Inflammatory macrophage treated with lipopolysaccharide for 1 hour (primary cell): ENCODE measurements around the gene NRP2.

Experiments
- DNase-seq, 2 donors: peaks; one replicate each; pipeline ENCODE4 v3.0.0-alpha.2; 2020 to 2022

Gene NRP2

DNA sequence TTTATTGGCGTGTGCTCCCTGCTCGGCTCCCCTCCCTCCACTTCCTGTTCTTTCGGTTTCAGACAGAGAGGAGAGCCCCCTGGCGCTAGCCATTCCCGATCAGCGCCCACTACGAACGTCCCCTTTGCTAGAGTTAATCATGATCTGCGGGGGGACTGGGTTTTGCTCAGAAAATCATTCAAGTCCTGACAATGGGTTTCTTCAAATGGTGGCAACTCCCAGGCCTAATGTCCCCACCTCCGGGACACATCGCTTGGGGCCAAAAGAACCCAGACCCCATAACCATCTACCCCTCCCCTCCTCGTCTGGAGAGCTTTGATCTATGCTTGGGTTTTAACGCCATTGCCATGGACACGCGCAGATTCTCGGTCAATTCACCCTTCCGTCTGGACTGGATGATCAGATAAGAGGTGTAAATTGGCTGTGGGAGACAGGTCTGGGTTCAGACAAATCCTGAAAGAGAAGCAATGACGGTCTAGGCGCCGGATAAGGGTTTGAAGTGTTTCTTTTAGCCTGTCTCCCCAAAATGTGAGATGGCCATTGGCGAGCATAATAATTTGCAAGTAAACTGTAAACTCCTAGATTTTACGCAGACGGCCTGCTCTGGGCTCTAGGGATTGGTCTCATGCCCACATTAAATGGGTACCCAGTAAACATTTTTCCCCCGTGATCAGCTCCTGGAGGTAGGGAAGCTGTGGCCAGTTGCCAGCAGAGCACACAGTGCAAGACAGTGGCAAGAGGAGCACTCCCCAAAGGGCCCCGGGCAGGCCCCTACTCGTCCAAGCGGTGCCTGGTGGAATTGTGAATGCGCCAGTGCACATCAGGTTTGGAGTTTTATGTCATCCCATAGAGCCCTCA, 4.7 kb downstream of the NRP2 start:
- DNase-seq: peak in 1 of 2 donors; percentile 29

DNA sequence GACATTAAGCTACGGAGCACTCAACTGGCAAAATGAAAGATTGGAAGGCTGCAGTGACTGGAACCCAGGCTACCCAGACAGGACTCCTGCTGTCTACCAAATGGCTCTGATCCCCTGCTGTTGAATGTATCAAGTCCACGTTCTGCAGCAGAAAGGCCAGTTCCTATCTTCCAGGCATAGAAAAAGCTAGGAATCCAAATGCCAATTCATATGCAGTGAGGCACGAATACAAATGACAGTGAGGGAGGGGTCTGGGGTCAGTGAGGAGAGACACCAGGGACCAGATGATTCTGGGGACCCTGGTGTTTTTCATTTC, 5.3 kb downstream of the NRP2 start:
- no peak for DNase-seq

DNA sequence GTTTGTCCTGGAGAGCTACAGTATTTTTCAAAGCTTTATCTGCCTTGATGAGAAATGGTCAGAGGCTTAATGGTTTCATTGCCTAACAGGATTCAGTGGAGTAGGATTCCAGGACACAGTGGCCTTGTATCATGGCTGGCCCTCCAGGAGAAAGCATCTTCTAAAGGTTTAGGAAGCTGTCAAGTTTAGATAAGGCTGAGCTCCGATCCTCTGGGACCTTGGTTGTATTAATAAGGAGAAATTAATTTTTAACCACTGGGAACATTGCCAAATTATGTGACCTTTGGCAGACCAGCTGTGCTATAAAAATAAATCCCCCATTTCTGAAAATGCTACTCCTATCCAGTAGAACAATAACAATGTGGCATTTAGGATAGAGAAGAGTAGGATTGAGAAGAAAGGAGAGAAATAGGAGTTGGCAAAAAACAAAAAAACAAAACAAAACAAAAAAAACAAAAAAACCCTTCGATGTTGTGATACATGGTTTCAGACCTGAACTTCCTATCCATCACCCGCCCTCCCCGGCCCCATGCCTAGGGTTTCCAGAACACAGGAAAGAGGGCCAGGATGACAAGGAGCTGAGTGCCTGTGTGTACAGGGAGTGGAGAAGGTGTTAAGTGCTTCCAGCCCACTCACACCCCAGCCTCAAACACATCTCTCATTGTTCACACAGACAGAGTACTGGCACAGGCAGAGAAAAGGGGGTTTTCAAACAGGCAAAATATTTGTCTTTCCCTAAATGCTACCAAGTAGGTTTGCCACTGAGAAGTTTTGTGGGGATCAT, 6.3 kb downstream of the NRP2 start:
- DNase-seq: no peak

DNA sequence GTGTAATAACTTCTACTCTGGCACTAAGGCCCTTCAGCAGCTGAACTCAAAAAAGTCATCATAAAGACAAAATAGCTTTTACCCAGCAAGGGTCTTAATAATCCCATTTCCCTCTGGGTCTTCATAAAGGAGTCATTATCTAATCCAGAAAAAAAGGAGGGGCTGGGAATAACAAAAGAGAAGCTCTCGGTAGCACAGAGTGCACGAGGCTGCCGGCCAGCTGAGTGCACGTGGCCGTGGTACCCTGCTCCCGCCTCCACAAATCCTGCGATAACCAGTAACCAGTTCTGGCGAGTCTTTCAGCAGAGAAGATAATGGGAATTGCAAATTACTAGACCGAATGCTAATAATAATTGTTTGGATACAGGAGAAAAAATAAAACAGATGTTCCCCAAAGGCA, 7.5 kb downstream of the NRP2 start:
- no peak for DNase-seq

DNA sequence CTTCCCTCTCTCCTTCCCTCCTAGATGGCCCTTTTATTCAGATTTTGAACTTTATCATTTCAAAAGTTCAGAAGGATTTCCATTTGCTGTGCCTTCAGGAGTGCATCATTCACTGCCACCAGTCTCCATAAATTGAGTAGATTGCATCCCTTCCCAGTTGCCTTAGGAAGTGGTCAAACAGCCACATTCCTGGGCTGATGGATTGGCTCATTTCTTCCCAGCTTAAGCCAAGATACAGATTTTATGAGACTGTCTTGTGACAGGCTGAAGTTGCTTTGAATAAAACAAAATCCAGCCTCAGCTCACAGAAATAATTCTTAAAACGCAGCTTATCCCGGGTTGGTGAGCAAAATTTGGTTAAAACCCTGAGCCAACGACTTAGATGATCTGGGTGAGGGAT, 9.8 kb downstream of the NRP2 start:
- no peak for DNase-seq

- DNase-seq: no peak
Measured at GRCh38 chr2:205694256-205694655, 12.0 kb downstream of the NRP2 start.

DNA sequence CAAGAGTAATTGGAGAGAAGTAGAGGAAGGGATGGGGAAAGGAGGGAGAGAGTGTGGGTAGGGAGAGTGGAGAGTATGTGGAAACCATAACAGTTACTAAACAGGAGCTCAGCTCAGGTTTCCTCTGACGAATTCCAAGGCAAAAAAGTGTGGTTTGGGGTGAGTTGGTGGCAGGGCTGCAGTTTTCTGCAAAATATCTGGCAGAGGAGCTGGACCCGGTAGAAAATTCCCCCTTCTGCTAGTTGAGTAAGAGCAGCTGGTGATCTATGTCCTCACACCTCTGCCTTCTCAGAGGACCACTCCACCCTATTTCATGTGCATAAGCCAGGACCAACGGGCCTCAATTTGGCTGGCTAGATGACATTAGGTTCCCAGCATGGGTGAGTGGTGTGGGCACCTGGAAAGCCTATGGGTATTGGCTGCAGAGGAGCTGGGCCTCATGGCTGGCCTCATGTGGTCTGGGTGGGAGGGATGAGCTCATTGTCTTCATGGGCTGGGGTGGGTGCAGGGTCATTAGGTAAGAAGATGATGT, 13.2 kb downstream of the NRP2 start:
- peak; percentile 65 to 96 for DNase-seq

DNA sequence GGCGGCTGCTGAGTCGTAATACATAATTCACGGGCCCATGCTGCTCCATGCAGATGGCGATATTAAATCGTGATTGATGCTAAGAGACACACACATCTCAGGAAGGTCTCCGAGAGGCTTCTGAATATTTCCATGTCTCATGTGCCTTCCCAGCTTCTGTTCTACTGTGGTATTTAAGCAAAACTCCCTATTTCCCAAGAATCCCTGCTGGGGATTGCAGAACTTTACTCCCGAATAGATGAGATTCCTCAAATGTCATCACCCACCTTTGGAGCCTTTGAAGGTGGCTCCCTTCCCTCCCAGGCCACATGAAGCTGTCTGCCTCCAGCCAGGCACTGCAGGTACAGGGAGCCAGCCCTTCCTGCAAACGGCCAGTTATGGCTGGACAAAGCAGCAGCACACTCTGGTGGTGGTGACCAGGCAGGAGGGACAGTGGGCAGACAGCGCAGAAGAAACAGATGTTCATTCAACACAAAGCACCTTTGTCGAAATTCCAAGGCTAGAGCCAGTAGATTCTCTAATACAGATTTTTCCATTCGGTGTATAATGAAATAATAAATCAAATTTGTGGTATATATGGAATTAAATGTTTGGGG, 14.1 kb downstream of the NRP2 start:
- no peak for DNase-seq

GRCh38 chr2:205696927-205697441, 14.7 kb downstream of the NRP2 start:
- no peak for DNase-seq

- DNase-seq: peak; percentile 94 to 99
Measured at GRCh38 chr2:205698286-205699268, 16.3 kb downstream of the NRP2 start.

- peak; percentile 58 to 78 for DNase-seq
Measured at GRCh38 chr2:205699515-205700289, 17.4 kb downstream of the NRP2 start.

- DNase-seq: peak; percentile 80 to 92
Measured at GRCh38 chr2:205700331-205701132, 18.2 kb downstream of the NRP2 start.

DNA sequence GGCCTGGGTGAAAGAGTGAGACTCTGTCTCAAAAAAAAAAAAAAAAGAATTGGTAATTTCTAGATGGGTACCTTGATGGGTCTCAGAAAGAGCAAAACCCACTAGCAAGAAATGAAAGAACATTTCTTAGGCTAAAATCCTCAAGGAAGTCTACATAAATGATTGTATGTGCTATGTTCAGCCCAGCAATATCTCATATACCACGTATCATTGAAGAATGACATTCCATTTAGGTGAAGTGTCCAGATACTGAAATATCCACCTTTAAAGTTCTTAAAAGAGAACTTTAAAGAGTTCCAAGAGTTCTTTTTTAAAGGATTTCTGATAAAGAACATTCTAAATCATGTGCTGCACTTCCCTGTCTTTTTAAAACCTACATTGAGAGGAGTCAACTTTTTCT, 19.2 kb downstream of the NRP2 start:
- DNase-seq: no peak

DNA sequence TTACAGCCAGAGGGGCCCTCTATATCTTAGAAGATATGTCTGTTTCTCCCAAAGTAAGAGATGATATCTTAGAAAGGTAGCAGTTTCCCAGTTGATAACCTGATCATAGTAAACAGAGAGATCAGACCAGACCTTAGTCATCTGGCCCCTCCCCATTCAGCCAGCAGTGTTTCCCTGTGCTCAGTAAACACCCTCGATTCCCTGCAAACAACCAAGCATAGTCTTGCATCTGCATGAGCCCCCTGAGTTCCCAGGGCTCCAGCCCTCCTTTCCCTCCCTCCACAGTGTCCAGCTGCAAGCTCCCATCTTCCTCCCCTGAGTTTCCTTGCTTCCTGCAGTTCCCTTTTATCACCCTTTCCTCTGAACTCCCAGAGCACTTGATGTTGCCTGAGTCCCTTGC, 20.3 kb downstream of the NRP2 start:
- DNase-seq: no peak

- DNase-seq: no peak
Measured at GRCh38 chr2:205703471-205704126, 21.3 kb downstream of the NRP2 start.

DNA sequence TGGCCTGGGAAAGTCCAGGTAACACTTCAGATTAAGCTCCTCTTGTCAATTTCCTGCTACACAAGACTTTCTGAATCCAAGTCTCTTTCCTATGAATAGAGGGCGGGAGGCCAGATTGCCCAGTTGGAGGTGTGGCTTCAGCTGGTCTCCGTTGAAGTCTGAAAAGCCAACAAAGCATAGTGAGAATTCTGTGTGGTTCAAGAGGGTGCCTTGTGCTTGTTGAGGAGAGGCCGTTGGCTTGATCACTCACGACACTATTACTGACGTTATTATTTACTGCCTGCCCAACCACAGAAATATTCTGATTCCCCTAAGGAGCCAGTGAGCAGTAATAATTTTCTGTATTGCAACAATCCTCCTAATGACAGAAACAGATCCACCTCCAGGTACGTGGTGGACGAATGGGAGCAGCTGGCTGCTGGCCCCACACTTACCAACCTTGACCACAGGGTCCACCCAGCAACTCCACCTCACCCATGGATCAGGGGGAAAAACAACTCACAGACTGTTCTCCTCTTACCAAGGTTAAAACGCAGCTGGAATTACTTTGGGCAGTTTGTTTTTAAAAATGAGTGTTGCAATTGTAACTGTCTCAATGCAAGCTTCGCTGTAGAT, 21.9 kb downstream of the NRP2 start:
- DNase-seq: no peak

- DNase-seq: no peak
Measured at GRCh38 chr2:205705511-205706349, 23.4 kb downstream of the NRP2 start.

DNA sequence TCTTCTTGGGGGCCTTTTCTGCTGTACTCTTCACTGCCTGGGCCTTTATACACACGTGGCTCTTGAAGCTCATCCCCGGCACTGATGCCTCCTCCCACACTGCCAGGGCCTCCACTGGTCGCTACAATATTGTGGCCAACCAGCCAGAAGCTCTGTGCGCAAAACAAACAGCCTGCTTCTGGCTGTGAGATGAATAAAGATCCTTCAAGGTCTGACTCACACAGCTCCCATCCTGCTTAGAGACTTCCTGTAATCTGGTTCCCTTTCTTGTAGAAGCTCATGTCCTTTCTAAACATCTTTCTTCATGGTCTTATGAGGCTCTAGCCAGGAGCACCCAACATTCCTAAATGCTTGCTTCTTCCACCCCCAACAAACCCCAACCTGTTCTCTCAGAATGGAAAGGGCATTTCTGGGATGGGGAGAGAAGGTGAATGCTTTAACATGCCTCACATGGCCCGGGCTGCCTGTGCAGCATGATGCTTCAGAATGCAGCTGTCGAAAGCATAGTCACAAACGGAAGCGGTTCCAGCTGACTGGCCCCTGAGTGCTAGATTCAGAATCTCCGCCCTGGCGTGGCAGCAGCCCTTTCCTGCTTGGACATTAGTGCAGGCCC, 24.6 kb downstream of the NRP2 start:
- peak; percentile 90 to 96 for DNase-seq
